AG09319 (cell line): ENCODE data around the gene MICAL2.

Experiments used
- DNase-seq: peaks from one replicate; pipeline ENCODE4 v3.0.0-alpha.2; 2010; ENCODE audit warnings: low read depth; ENCODE audit errors: extremely low read depth
- CTCF ChIP-seq: IDR thresholded peaks from 2 replicates; pipeline ENCODE4 v1.5.1; 2011; ENCODE audit warnings: low read depth, mild to moderate bottlenecking, inconsistent platforms, low read length, moderate library complexity

The MICAL2 gene

GRCh38 chr11:12161137-12161536 lies 50.7 kb downstream of the MICAL2 start:
- no peak for DNase-seq
- no peak for TF ChIP-seq CTCF

- no peak for TF ChIP-seq CTCF
- no peak for DNase-seq
Measured at GRCh38 chr11:12161603-12162350, 51.4 kb downstream of the MICAL2 start.

GRCh38 chr11:12162652-12163051 lies 52.3 kb downstream of the MICAL2 start:
- no peak for DNase-seq
- no peak for TF ChIP-seq CTCF

GRCh38 chr11:12163181-12163941 lies 53.0 kb downstream of the MICAL2 start:
- no peak for DNase-seq
- TF ChIP-seq CTCF = no peak

- no peak for TF ChIP-seq CTCF
- no peak for DNase-seq
Measured at GRCh38 chr11:12164061-12165014, 53.9 kb downstream of the MICAL2 start.

GRCh38 chr11:12165237-12165875 lies 55.0 kb downstream of the MICAL2 start:
- no peak for DNase-seq
- no peak for TF ChIP-seq CTCF
